GM18870 (cell line): Measurements from ENCODE around the gene ARHGEF12.

Source experiments
- ATAC-seq: cut with Tn5 transposase; IDR thresholded peaks from one replicate; pipeline ENCODE4 v1.9.1; 2021; ENCODE audit warnings: moderate library complexity; ENCODE audit not compliant: unreplicated experiment

The ARHGEF12 gene

GRCh38 chr11:120532082-120532831 is 196.0 kb downstream of the ARHGEF12 start:
- ATAC-seq, result no peak

- ATAC-seq, result no peak
Measured at GRCh38 chr11:120532832-120533196, 196.6 kb downstream of the ARHGEF12 start.

- no peak for ATAC-seq
Measured at GRCh38 chr11:120536091-120536796, 200.0 kb downstream of the ARHGEF12 start.

- ATAC-seq, result no peak
Measured at GRCh38 chr11:120536797-120537169, 200.6 kb downstream of the ARHGEF12 start.

- ATAC-seq, result no peak
Measured at GRCh38 chr11:120537996-120538395, 201.8 kb downstream of the ARHGEF12 start.

- no peak for ATAC-seq
Measured at GRCh38 chr11:120538707-120539106, 202.5 kb downstream of the ARHGEF12 start.
